ENCODE data around the gene NDC1.

Gene NDC1

DNA sequence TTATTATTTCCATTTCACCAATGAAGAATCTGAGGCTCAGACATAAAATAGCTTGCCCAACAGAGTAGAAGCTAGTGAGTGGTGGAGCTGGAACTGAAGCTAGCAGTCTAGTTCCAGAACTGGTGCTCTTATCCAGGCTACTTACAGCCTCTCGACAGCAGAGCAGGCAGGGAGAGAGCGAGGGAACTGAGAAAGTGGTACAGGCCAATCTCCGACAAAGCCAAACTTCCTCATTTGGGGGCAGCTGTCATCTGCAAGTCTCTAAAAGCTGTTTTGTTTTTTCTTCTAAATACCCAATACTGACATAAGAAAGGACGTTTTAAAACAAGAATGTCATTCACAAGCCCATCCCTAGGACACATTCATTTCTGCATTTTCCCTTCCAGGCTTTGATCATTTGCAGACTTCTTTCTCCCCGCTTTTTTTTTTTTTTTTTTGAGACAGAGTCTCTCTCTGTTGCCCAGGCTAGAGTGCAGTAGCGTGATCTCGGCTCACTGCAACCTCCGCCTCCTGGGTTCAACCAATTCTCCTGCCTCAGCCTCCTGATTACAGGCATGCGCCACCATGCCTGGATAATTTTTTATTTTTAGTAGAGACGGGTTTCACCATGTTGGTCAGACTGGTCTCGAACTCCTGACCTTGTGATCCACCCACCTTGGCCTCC lies 31.5 kb upstream of the NDC1 start:
- TF ChIP-seq, protein P1, sequence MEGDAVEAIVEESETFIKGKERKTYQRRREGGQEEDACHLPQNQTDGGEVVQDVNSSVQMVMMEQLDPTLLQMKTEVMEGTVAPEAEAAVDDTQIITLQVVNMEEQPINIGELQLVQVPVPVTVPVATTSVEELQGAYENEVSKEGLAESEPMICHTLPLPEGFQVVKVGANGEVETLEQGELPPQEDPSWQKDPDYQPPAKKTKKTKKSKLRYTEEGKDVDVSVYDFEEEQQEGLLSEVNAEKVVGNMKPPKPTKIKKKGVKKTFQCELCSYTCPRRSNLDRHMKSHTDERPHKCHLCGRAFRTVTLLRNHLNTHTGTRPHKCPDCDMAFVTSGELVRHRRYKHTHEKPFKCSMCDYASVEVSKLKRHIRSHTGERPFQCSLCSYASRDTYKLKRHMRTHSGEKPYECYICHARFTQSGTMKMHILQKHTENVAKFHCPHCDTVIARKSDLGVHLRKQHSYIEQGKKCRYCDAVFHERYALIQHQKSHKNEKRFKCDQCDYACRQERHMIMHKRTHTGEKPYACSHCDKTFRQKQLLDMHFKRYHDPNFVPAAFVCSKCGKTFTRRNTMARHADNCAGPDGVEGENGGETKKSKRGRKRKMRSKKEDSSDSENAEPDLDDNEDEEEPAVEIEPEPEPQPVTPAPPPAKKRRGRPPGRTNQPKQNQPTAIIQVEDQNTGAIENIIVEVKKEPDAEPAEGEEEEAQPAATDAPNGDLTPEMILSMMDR (IDR thresholded peaks at IDR 0.05; ENCODE audit: borderline replicate concordance, insufficient read depth, low read depth, low read length): no peak

DNA sequence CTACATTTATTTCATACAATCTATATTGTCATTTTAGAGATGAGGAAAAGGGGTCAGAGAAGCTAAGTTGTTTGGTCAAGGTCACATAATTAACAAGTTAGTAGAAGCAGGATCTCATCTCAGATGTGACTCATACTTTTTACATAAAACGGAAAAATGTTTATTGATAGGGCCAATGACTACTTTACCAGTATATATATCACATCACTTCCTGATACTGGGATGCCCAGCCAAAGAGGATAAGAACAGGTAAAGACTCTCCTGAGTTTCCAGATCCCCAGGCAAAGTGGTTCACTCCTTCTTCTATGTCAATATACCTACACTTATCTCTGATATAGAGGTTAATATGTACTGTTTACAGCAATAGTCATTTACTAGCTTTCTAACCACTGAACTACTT lies 30.5 kb upstream of the NDC1 start:
- TF ChIP-seq, protein P1 (IDR thresholded peaks at IDR 0.05; ENCODE audit: borderline replicate concordance, insufficient read depth, low read depth, low read length): no peak
- no peak overlapping the region for H3K4me3 ChIP-seq (ENCODE audit: low read depth, low read length)

More for the DNA sequence above, 31.5 kb upstream of the NDC1 start:
- H3K4me3 ChIP-seq (ENCODE audit: low read depth, low read length): no peak overlapping the region

DNA sequence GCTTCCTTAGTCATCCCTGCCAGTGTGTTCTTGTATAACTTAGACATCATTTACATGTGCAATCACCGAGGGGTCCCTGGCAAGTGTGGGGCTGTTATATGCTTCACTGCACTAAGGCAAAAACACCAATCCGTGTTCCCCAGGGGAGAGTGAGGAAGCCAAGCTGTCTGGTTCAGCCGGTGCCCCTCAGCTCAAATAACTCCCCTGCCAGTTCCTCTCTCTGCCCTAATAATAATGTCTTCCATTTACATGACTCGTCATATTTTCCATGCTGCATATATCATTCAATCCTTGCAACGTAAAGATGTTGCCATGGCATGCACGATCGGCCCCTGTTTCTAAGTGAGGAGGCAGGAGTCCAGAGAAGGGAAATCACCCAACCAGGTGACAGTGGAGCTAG lies 24.4 kb upstream of the NDC1 start:
- TF ChIP-seq, protein P1 (IDR thresholded peaks at IDR 0.05; ENCODE audit: borderline replicate concordance, insufficient read depth, low read depth, low read length): no peak
- H3K4me3 ChIP-seq (ENCODE audit: low read depth, low read length): no peak overlapping the region

DNA sequence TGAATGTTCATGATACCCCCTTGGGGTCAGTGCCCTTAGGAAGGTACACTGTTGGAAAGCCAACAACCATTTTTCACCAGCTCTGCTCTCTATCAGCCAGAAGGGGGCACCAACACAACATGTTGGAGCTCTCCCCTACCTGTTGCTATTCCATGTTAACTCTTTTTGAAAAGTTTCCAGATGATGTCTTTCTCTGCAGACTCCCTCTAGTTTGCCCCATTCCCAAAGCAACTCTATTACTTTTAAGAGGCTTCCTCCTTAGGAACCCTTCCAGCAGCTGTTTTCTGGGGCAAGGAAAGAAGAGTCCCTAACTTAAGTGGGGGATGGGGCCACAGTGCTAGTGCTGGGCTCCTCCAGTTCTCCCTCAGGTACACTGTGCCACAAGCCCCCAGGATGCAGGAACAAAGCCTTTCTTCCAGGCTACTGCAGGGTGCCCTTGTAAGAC lies 22.9 kb upstream of the NDC1 start:
- TF ChIP-seq, protein P1 (IDR thresholded peaks at IDR 0.05; ENCODE audit: borderline replicate concordance, insufficient read depth, low read depth, low read length): peak; percentile 79
- H3K4me3 ChIP-seq (ENCODE audit: low read depth, low read length): no peak overlapping the region

DNA sequence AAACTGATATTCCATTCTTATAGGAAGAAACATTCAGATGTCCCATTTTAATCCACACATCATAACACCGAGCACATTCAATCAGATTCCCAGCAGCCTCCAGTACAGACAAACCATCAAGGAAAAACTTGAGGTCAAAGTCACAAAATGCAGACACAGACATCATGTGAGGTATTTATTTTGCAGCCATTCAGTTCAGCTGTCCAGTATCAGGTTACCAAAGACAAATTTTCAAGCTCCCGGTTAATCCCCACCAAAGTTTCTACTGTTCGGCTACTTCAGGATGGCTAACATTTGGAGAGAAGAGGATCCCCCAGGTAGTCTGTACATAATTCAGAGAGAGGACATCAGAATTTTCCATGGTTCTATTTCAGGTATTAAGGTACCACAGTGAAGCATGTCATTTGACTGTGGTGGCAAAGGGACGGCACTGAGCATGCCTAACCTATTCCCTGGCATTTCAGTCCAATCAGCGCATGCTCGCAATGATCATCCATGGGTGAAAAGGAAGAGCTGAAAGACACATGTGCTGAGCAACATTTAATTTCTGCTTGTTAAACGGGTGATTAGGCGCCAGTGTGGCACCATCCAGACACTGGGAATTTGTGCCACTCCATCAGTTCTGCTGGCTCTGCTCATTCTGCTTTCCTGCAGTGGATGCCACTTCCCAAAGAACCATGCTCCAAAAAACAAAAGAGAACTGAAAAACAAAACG lies 13.6 kb upstream of the NDC1 start:
- no peak overlapping the region for H3K4me3 ChIP-seq (ENCODE audit: low read depth, low read length)
- TF ChIP-seq, protein P1 (IDR thresholded peaks at IDR 0.05; ENCODE audit: borderline replicate concordance, insufficient read depth, low read depth, low read length): no peak

DNA sequence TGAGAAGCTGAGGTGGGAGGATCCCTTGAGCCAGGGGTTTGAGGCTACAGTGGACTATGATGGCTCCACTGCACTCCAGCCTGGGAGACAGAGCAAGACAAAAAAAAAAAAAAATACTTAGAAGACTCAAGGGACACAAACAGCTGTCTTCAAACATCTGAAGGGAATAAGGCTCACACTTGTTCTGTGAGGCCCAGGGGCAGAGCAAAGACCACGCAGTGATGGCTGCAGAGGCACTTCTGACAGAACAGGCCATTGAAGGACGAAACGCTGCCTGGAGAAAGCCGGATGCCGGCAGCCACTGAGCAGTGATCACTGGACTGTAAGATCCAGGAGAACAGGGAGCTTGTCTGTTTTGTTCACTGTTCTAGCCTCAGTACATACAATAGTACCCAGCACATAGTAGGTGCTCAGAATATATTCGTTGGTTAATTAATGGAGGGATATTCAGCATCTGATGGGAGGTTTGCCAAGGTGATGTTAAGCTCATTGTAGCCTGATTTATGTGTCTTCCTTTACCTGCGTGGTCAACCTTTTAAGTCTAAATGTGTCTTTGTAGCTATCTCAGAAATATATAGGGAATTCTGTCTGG lies 12.1 kb upstream of the NDC1 start:
- H3K4me3 ChIP-seq (ENCODE audit: low read depth, low read length): no peak overlapping the region

More for the DNA sequence above, 12.1 kb upstream of the NDC1 start:
- TF ChIP-seq, protein P1 (IDR thresholded peaks at IDR 0.05; ENCODE audit: borderline replicate concordance, insufficient read depth, low read depth, low read length): no peak

Measured in GM12875 (cell line).